Left ventricle myocardium superior (tissue), 1 donor: Measurements from ENCODE around the gene SLC38A3. TPM values are rescaled to one million over a fixed set of nuclear protein-coding genes. Genes with fewer than 3 reads are reported as not detected.
A peak's percentile ranks its signal among the peaks of the same experiment; 100 is the strongest.

Source experiments
- ATAC-seq: fragments of 200-7000 bp; cut with Tn5 transposase; one replicate; pipeline ENCODE4 v1.9.1; 2020; ENCODE audit warnings: mild to moderate bottlenecking, moderate library complexity
- DNase-seq: peaks from one replicate; pipeline ENCODE4 v3.0.0-alpha.2; 2020
- intact Hi-C: fragments of 100-400 bp; cut with micrococcal nuclease; formaldehyde crosslinking; loops from one replicate; pipeline ENCODE4 v1.11.0; 2022
- total RNA-seq: library from RNA; stranded (reverse); fragmentation: NEBNext Ultra II Directional; extraction: Animal tissue kit (Norgen Biotek cat#: 25700); gene quantifications from one replicate; pipeline ENCODE4 v1.2.1, GENCODE V29; 2021
- donor health status: DM: no; HTN: yes; CAD: no; lungs with severe emphysema.

SLC38A3 gene
- total RNA-seq, 1 donor from 2014 or later: 10.4 TPM

- intact Hi-C loops: no loop called here
- ATAC-seq (no peak), DNase-seq (no peak)
Measured at GRCh38 chr3:50167841-50168209, 37.2 kb upstream of the SLC38A3 start.

DNA sequence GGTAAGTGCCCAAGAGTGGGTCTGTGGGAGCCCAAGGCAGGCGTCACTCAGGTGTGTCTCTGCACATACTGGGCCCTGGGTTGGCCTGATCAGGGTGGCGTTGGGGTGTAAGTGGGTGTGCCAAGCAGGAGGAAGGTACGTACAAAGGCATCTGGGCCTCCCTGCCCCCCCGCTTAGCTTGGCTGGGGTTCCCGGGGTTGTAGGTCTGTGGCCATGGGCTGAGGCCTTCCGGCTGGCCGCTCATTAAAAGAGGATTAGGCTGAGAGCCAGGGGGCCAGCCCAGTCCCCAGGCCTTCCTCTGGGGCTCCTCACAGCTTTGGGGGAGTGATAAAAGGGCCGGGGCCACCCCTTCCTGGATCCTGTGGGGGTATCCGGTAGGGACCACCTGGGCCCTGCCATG lies 36.7 kb upstream of the SLC38A3 start:
- ATAC-seq: peak; percentile 6
- intact Hi-C loops: no loop called here
- no peak for DNase-seq

DNA sequence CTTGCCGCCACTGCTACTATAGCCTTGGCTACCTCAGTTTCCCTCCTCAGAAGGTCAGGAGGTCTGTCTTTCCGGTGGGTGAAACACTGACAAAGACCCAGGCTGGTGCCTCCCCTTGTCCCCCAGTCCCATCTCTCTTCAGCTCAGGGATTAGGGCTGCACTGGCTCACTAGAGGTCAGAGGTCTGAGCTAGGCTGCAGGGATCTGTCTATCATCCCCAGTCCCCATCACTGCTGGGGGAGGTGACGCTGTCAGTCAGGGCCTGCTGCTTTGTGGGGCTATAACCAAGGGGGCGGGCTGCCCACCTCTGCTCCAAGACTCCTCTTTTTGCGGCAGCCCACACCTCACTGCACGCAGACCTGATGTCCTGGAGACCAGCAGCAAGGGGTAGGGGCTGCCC lies 36.3 kb upstream of the SLC38A3 start:
- no peak for ATAC-seq
- DNase-seq: no peak
- intact Hi-C loops: no loop called here

DNA sequence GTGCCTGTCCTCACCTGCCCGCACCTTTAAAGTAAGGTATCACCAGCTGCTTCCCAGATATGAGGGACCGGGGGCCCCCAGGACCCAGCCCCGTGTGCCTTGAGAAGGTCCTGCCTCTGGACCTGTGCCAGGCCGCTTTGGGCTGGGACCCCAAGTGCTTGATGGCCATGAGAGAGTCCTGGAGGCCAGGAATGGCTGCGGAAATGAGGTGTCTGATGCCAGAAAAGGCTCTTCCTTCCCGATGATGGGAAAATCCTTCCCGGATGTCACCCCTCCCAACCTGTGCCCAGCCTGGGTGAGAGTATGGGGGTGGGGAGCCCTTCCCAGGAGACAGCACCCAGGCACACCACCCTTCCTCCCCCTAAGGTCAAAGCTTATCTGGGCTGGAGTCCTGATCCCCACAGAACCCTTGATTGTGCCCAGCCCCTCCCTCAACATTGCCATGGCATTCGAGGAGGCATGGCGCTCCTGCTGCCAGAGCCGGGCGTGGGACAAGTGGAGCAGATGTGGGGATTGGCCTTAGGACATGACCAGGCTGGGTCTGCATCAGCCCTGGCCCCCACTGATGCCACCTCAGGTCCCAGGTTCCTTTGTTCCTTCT lies 35.7 kb upstream of the SLC38A3 start:
- no peak for ATAC-seq
- DNase-seq: no peak
- intact Hi-C loops: no loop called here

DNA sequence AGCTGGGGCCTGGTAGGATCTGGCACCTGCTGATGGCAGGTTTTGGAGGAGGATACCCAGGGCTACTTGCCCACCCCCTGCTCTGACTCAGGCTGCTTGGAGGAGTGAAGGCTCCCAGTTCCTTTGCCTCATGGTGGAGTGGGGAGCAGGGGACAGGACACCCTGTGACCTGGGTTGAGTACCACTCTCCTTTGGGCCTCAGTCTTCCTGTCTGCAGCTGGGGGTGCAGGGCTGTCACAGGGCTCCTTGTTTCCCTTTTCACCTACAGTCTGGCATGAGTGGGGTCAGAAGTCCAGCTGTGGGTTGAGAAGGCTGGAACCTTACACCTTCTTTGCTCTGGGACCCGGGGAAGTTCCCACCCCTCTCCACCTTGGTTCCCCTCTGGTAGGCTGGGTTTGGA lies 35.2 kb upstream of the SLC38A3 start:
- ATAC-seq (no peak), DNase-seq (no peak)

DNA sequence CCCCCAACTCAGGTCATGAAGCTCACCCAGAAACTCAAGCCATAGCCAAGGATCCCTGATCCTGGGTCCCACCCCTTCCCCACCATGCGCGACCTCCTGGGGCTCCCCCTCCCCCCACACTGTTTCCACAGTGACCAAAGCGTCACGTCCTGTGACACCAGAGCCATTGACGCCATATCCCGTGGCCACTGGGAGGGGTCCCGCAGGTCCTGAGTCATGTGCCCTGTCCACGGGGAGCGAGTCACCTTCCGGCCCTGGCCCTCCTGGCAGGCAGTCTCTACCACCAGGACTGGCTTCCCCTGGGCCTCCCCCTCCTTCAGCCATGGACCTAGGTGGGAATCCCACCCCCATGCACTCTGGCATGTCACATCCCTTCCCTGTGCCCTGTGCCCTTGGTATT lies 34.4 kb upstream of the SLC38A3 start:
- ATAC-seq (peak; percentile 13), DNase-seq (peak; percentile 66)
- intact Hi-C loops: loop anchor here (1.0 kb wide), 1 partner anchor 16 kb away; no protein-coding TSS in a partner anchor

More for the DNA sequence above, 35.2 kb upstream of the SLC38A3 start:
- intact Hi-C loops: no loop called here

DNA sequence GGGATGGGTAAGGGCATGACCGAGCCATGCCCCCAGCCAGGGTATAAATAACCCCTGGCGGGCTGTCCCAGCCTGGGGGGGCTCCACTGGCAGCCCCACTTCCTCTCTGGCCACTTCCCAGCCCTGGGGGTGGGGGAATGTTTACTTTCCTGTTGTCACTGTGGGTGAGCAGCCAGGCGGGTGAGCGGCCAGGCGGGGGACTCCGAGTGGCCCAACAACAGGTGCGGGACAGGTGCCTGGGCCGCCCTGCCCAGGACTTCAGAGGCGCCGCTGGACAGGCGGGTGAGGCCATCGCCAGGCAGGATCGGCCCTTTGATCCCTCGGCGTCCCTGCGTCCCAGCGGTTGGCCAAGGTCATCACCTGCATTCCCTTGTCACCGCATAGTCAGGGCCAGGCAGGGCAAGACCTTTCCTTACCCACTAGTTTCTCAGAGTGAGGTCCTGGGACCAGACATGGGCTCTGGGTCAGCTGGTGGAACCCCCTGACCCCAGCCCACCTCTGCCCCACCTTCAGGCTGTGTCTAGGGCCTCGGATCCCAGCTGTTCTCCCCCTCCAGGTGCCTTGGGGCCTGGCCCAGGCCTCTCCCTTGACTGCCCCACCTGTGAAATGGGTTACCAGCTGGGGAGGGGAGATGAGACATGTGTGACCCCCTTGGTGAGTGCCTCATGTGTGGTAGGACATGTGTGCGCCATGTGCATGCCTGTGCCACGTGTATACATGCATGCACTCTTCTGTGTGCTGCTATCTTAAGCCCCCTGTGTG lies 33.4 kb upstream of the SLC38A3 start:
- intact Hi-C loops: loop anchor here (1.0 kb wide), 1 partner anchor 17 kb away; no protein-coding TSS in a partner anchor
- ATAC-seq: no peak

DNA sequence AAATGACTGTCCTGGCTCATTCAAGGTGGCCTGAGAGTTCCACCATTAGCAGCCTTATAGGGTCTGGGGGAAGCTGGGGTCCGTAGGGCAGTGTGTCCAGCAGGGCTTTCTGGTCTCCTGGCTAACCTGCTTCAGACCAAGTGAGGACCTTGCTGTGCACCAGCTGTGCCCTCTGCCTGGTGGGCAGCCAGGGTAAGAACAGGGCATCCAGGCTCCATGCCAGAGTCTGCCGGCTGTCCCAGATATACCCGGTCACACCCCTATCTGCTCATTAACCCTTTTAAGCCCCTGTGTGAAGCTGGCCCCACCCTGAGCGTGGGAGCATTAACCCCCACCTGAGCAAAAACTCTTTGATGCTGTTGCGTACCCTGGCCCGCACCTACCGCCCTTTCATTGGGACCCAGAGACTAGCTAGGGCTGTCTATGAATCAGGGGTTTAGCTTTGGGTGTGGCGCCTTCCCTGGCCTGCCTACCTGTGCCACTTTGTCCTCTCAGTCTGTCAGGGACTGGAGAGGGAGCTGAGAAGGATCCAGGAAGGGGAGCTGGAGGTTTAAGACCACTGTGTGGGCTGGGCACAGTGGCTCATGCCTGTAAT lies 32.3 kb upstream of the SLC38A3 start:
- ATAC-seq (peak; percentile 78), DNase-seq (peak; percentile 71)
- intact Hi-C loops: no loop called here

More for the DNA sequence above, 33.4 kb upstream of the SLC38A3 start:
- DNase-seq: no peak

- DNase-seq (no peak), ATAC-seq (no peak)
- intact Hi-C loops: no loop called here
Measured at GRCh38 chr3:50173685-50174516, 31.2 kb upstream of the SLC38A3 start.

DNA sequence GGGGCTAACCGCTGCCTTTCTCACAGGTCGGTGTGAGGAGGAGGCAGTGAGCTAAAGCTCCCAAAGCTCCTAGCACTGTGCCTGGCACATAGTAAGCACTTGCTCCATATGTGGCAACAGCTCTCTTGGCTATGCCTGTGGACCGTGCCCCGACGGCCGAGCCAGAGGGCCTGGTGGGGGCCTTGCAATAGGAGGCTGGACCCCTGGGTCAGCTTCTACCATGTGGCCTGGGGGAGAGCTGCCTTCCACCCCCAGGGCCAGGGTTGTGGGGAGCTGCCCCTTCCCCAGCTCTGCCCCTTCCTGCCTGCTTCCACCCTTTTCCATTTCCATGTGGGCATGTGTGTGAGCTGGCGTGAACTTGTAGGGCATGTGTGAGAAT lies 30.6 kb upstream of the SLC38A3 start:
- DNase-seq (no peak), ATAC-seq (no peak)
- intact Hi-C loops: no loop called here

- DNase-seq (no peak), ATAC-seq (no peak)
- intact Hi-C loops: no loop called here
Measured at GRCh38 chr3:50174947-50175524, 30.0 kb upstream of the SLC38A3 start.

GRCh38 chr3:50177346-50177745 lies 27.7 kb upstream of the SLC38A3 start:
- DNase-seq (no peak), ATAC-seq (no peak)
- intact Hi-C loops: no loop called here

DNA sequence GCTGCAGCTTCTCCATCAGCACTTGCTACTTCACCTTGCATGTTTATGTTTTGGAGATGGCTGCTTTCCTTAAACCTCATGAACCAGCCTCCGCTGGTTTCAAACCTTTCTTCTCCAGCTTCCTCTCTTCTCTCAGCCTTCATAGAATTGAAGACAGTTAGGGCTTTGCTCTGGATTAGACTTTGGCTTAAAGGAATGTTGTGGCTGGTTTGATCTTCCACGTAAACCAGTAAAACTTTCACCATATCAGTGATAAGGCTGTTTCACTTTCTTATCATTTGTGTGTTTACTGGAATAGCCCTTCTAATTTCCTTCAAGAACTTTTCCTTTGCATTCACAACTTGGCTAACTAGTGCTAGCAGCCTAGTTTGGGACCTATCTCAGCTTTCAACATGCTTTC lies 25.4 kb upstream of the SLC38A3 start:
- DNase-seq (no peak), ATAC-seq (no peak)
- intact Hi-C loops: no loop called here

GRCh38 chr3:50181985-50182384 lies 23.1 kb upstream of the SLC38A3 start:
- DNase-seq: no peak
- ATAC-seq: no peak
- intact Hi-C loops: no loop called here

GRCh38 chr3:50182533-50183099 lies 22.5 kb upstream of the SLC38A3 start:
- intact Hi-C loops: no loop called here
- no peak for ATAC-seq
- no peak for DNase-seq

DNA sequence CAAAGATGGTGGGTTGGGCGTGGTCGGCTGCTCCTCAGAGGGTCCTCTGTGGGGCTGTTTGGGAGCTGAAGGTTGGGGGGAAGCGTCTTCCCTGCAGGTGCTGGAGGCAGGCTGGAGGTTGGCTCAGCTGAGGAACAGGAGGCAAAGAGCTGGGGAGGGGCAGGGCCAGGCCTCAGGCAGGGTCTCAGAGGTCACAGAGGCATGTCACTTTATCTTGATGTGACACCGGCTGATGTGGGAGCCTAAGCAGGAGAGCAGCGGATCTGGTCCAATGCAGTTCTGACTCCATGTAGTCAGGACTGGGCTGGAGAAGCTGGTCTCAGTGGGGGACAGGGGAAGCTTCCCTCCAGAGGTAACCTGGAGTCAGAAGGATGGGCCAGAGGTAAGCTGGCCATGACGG lies 21.3 kb upstream of the SLC38A3 start:
- no peak for ATAC-seq
- no peak for DNase-seq
- intact Hi-C loops: no loop called here

GRCh38 chr3:50184242-50184978 lies 20.7 kb upstream of the SLC38A3 start:
- ATAC-seq: no peak
- intact Hi-C loops: no loop called here
- no peak for DNase-seq

- intact Hi-C loops: loop anchor here (5.0 kb wide), 1 partner anchor 63 kb away; no protein-coding TSS in a partner anchor
- DNase-seq: no peak
- no peak for ATAC-seq
Measured at GRCh38 chr3:50185230-50185629, 19.8 kb upstream of the SLC38A3 start.
